ENCODE results near the gene LCE3D. TPM values are rescaled to one million over a fixed set of nuclear protein-coding genes. Genes with fewer than 3 reads are reported as not detected.

LCE3D gene
- polyA plus RNA-seq, 1 donor from 2014 or later, result not detected

GRCh38 chr1:152533327-152533938 is 46.9 kb downstream of the LCE3D start:
- no peaks in the 10 kb centered on the region for H3K27me3 ChIP-seq (ENCODE audit: insufficient read depth, low read depth, low read length)
- no peak overlapping the region for H3K4me2 ChIP-seq (ENCODE audit: low read length)
- no peaks in the 10 kb centered on the region for H4K20me1 ChIP-seq (ENCODE audit: insufficient read depth)
- TF ChIP-seq EP300 (conservative IDR thresholded peaks at IDR 0.05; ENCODE audit: poor library complexity, severe bottlenecking) (no peak), TAF1 (IDR thresholded peaks at IDR 0.05; ENCODE audit: low read depth) (no peak), MXI1 (conservative IDR thresholded peaks at IDR 0.05; ENCODE audit: poor library complexity, severe bottlenecking) (no peak), CTCF (IDR thresholded peaks at IDR 0.05; ENCODE audit: poor library complexity, severe bottlenecking) (no peak), EZH2 (IDR thresholded peaks at IDR 0.05; ENCODE audit: borderline replicate concordance, insufficient read depth, low read length, poor library complexity, severe bottlenecking) (no peak), RAD21 (conservative IDR thresholded peaks at IDR 0.05) (no peak), REST (IDR thresholded peaks at IDR 0.05; ENCODE audit: borderline replicate concordance) (no peak), POLR2AphosphoS5 (IDR thresholded peaks at IDR 0.05) (no peak), SMC3 (conservative IDR thresholded peaks at IDR 0.05; ENCODE audit: poor library complexity) (no peak)
- H3K79me2 ChIP-seq (replicated peaks; ENCODE audit: insufficient read depth, low read length), result no peaks in the 10 kb centered on the region
- no peaks in the 10 kb centered on the region for H3F3A ChIP-seq (ENCODE audit: insufficient read depth, low read length, poor library complexity, severe bottlenecking)
- no peak overlapping the region for H2AFZ ChIP-seq (ENCODE audit: low read depth, low read length)
- no peaks in the 10 kb centered on the region for H3K9me2 ChIP-seq (ENCODE audit: insufficient read depth, low read length)
- H3K4me3 ChIP-seq (ENCODE audit: low read length), result no peak overlapping the region
- H3K27ac ChIP-seq (ENCODE audit: low read length), result no peak overlapping the region
- H3K9ac ChIP-seq (ENCODE audit: low read length), result no peak overlapping the region
- H3K36me3 ChIP-seq (ENCODE audit: insufficient read depth, low read length), result no peaks in the 10 kb centered on the region
- no peaks in the 10 kb centered on the region for H3K9me3 ChIP-seq (ENCODE audit: low read length)

Small RNA genes lying within 50 kb of the gene (small RNA-seq; reads per million reads assigned to genes)
- 0 reads per million in 3 experiments for gene LCE3A
- gene LCE3B, result 0 reads per million in 3 experiments

Other genes with a start within 250 kb of the LCE3D start
- gene FLG2, start 220.5 kb downstream of the LCE3D start, polyA plus RNA-seq, result not detected in 2 replicates
- not detected in 2 replicates for gene CRNN, start 166.3 kb downstream of the LCE3D start, polyA plus RNA-seq
- not detected in 2 replicates for gene LCE5A, start 69.7 kb downstream of the LCE3D start, polyA plus RNA-seq
- not detected in 2 replicates for gene CRCT1, start 66.0 kb downstream of the LCE3D start, polyA plus RNA-seq
- gene LCE3E, start 13.7 kb downstream of the LCE3D start, polyA plus RNA-seq, result not detected in 2 replicates
- not detected in 2 replicates for gene LCE3C, start 19.7 kb upstream of the LCE3D start, polyA plus RNA-seq
- gene LCE3B, start 33.3 kb upstream of the LCE3D start, polyA plus RNA-seq, result not detected in 2 replicates
- gene LCE3A, start 42.6 kb upstream of the LCE3D start, polyA plus RNA-seq, result not detected in 2 replicates
- not detected in 2 replicates for gene LCE2D, start 82.9 kb upstream of the LCE3D start, polyA plus RNA-seq
- not detected in 2 replicates for gene LCE2C, start 94.8 kb upstream of the LCE3D start, polyA plus RNA-seq
- gene LCE2B, start 105.6 kb upstream of the LCE3D start, polyA plus RNA-seq, result not detected in 2 replicates
- not detected in 2 replicates for gene LCE2A, start 117.8 kb upstream of the LCE3D start, polyA plus RNA-seq
- gene LCE4A, start 127.6 kb upstream of the LCE3D start, polyA plus RNA-seq, result not detected in 2 replicates
- not detected in 2 replicates for gene KPRP, start 177.5 kb upstream of the LCE3D start, polyA plus RNA-seq
- not detected in 2 replicates for gene LCE1F, start 194.6 kb upstream of the LCE3D start, polyA plus RNA-seq
- not detected in 2 replicates for gene LCE1E, start 205.7 kb upstream of the LCE3D start, polyA plus RNA-seq
- gene LCE1D, start 216.2 kb upstream of the LCE3D start, polyA plus RNA-seq, result not detected in 2 replicates
- not detected in 2 replicates for gene LCE1C, start 226.1 kb upstream of the LCE3D start, polyA plus RNA-seq
- gene LCE1B, start 231.5 kb upstream of the LCE3D start, polyA plus RNA-seq, result not detected in 2 replicates
- gene LCE1A, start 247.0 kb upstream of the LCE3D start, polyA plus RNA-seq, result not detected in 2 replicates